SK-N-SH treated with all-trans-retinoic acid at 6 μM for 48 hours (cell line): ENCODE results near the gene ARHGEF12.

Source experiments
- ATAC-seq: fragments of 200-7000 bp; cut with Tn5 transposase; 3 replicates; pipeline ENCODE4 v1.9.1; 2020; ENCODE audit warnings: mild to moderate bottlenecking, moderate library complexity
- BACH2 ChIP-seq: fragments of 250-450 bp; sonication (Bioruptor Pico); IDR thresholded peaks from 2 replicates; pipeline ENCODE4 v1.9.0; 2021; ENCODE audit warnings: mild to moderate bottlenecking, borderline replicate concordance
- CSRNP3 ChIP-seq: fragments of 250-450 bp; sonication (Bioruptor Pico); IDR thresholded peaks from 2 replicates; pipeline ENCODE4 v1.5.1; 2021; ENCODE audit warnings: mild to moderate bottlenecking, moderate library complexity
- ESRRG ChIP-seq: fragments of 250-450 bp; sonication (Bioruptor Pico); IDR thresholded peaks from 2 replicates; pipeline ENCODE4 v1.6.1; 2021; ENCODE audit warnings: mild to moderate bottlenecking
- PATZ1 ChIP-seq: fragments of 250-450 bp; sonication (Bioruptor Pico); IDR thresholded peaks from 2 replicates; pipeline ENCODE4 v1.8.0; 2020; ENCODE audit warnings: mild to moderate bottlenecking, moderate library complexity, borderline replicate concordance
- PPARA ChIP-seq: fragments of 250-450 bp; sonication (Bioruptor Pico); IDR thresholded peaks from 2 replicates; pipeline ENCODE4 v1.5.0; 2020; ENCODE audit warnings: mild to moderate bottlenecking, borderline replicate concordance
- SNAI2 ChIP-seq: fragments of 250-450 bp; sonication (Bioruptor Pico); IDR thresholded peaks from 2 replicates; pipeline ENCODE4 v1.5.0; 2020; ENCODE audit warnings: mild to moderate bottlenecking, moderate library complexity
- TCF4 ChIP-seq: fragments of 250-450 bp; sonication (Bioruptor Pico); IDR thresholded peaks from 2 replicates; pipeline ENCODE4 v1.8.0; 2021; ENCODE audit warnings: mild to moderate bottlenecking, moderate library complexity, borderline replicate concordance
- TOX ChIP-seq: fragments of 250-450 bp; sonication (Bioruptor Pico); IDR thresholded peaks from 2 replicates; pipeline ENCODE4 v1.8.0; 2021; ENCODE audit warnings: mild to moderate bottlenecking, moderate library complexity, borderline replicate concordance
- TSHZ2 ChIP-seq: fragments of 250-450 bp; sonication (Bioruptor Pico); IDR thresholded peaks from 2 replicates; pipeline ENCODE4 v1.5.0; 2020; ENCODE audit warnings: mild to moderate bottlenecking, moderate library complexity
- ZFP30 ChIP-seq: fragments of 450-650 bp; formaldehyde crosslinking; IDR thresholded peaks from 2 replicates; pipeline ENCODE4 v1.5.0; 2022; ENCODE audit warnings: mild to moderate bottlenecking, moderate library complexity
- ZNF8 ChIP-seq: fragments of 450-650 bp; formaldehyde crosslinking; IDR thresholded peaks from 2 replicates; pipeline ENCODE4 v1.5.0; 2020; ENCODE audit warnings: mild to moderate bottlenecking, moderate library complexity

Gene ARHGEF12

GRCh38 chr11:120294096-120294495, 42.1 kb upstream of the ARHGEF12 start:
- TF ChIP-seq TCF4 (CRISPR knock-in tag) (no peak), TOX (CRISPR knock-in tag) (no peak), TSHZ2 (CRISPR knock-in tag) (no peak)
- TF ChIP-seq, all 23 proteins: peak for 0
- no peak for ATAC-seq

GRCh38 chr11:120295099-120295498, 41.1 kb upstream of the ARHGEF12 start:
- ATAC-seq: peak; percentile 52
- TF ChIP-seq ESRRG (CRISPR knock-in tag) (no peak), TCF4 (CRISPR knock-in tag) (peak; percentile 79), TSHZ2 (CRISPR knock-in tag) (peak; percentile 56; the same call in 1 of the 2 replicates), ZFP30 (CRISPR knock-in tag) (no peak), SNAI2 (CRISPR knock-in tag) (peak; percentile 47; the same call in 1 of the 2 replicates)

- TF ChIP-seq PATZ1 (CRISPR knock-in tag) (no peak), ZNF8 (CRISPR knock-in tag) (peak; percentile 58)
- ATAC-seq: no peak
Measured at GRCh38 chr11:120296554-120296953, 39.7 kb upstream of the ARHGEF12 start.

GRCh38 chr11:120298461-120298860, 37.8 kb upstream of the ARHGEF12 start:
- TF ChIP-seq PPARA: no peak
- TF ChIP-seq BACH2: no peak
- TF ChIP-seq CSRNP3: no peak
- TF ChIP-seq TCF4 (CRISPR knock-in tag): no peak
- no peak for TF ChIP-seq ZFP30 (CRISPR knock-in tag)
- TF ChIP-seq TSHZ2 (CRISPR knock-in tag): no peak
- no peak for ATAC-seq
